ENCODE results near the gene MVB12B.
A peak's percentile ranks its signal among the peaks of the same experiment; 100 is the strongest.

Gene MVB12B

GRCh38 chr9:126499005-126499910 lies 172.6 kb downstream of the MVB12B start:
- DNase-seq, result peak; percentile 36

GRCh38 chr9:126499911-126500599 lies 173.4 kb downstream of the MVB12B start:
- DNase-seq, result no peak

GRCh38 chr9:126500600-126501382 lies 174.2 kb downstream of the MVB12B start:
- DNase-seq, result peak; percentile 68

- DNase-seq, result no peak
Observed at GRCh38 chr9:126501383-126502331, 175.0 kb downstream of the MVB12B start.

GRCh38 chr9:126502417-126503332 lies 176.0 kb downstream of the MVB12B start:
- DNase-seq, result no peak

- no peak for DNase-seq
Observed at GRCh38 chr9:126503333-126504085, 176.9 kb downstream of the MVB12B start.

GRCh38 chr9:126504086-126504976 lies 177.7 kb downstream of the MVB12B start:
- no peak for DNase-seq

- DNase-seq, result no peak
Observed at GRCh38 chr9:126504977-126505455, 178.4 kb downstream of the MVB12B start.

GRCh38 chr9:126505697-126506346 lies 179.2 kb downstream of the MVB12B start:
- no peak for DNase-seq

GRCh38 chr9:126506361-126507317 lies 180.0 kb downstream of the MVB12B start:
- DNase-seq, result no peak

GRCh38 chr9:126507318-126508109 lies 180.9 kb downstream of the MVB12B start:
- no peak for DNase-seq

- DNase-seq, result no peak
Observed at GRCh38 chr9:126508171-126508591, 181.6 kb downstream of the MVB12B start.

- no peak for DNase-seq
Observed at GRCh38 chr9:126508928-126509327, 182.3 kb downstream of the MVB12B start.

- no peak for DNase-seq
Observed at GRCh38 chr9:126509718-126510117, 183.1 kb downstream of the MVB12B start.

GRCh38 chr9:126510564-126510963 lies 183.9 kb downstream of the MVB12B start:
- no peak for DNase-seq

GRCh38 chr9:126511411-126511810 lies 184.8 kb downstream of the MVB12B start:
- DNase-seq, result no peak
